Fibroblast of pulmonary artery (primary cell): ENCODE measurements around the gene AFF2.

Source experiments
- DNase-seq: peaks from one replicate; pipeline ENCODE4 v3.0.0-alpha.2; 2010; ENCODE audit warnings: low read depth
- H3K4me3 ChIP-seq: replicated peaks from 2 replicates; pipeline ENCODE4 v1.5.1; 2011; ENCODE audit warnings: low read depth, mild to moderate bottlenecking, control low read depth, low read length, moderate library complexity
- TF ChIP-seq, protein P1 (sequence below): IDR thresholded peaks from 2 replicates; pipeline ENCODE4 v1.5.1; 2011; ENCODE audit warnings: mild to moderate bottlenecking, control low read depth, low read length, inconsistent platforms; ENCODE audit errors: missing control alignments

The AFF2 gene

GRCh38 chrX:148530464-148531077 lies 30.2 kb downstream of the AFF2 start:
- TF ChIP-seq, protein P1, sequence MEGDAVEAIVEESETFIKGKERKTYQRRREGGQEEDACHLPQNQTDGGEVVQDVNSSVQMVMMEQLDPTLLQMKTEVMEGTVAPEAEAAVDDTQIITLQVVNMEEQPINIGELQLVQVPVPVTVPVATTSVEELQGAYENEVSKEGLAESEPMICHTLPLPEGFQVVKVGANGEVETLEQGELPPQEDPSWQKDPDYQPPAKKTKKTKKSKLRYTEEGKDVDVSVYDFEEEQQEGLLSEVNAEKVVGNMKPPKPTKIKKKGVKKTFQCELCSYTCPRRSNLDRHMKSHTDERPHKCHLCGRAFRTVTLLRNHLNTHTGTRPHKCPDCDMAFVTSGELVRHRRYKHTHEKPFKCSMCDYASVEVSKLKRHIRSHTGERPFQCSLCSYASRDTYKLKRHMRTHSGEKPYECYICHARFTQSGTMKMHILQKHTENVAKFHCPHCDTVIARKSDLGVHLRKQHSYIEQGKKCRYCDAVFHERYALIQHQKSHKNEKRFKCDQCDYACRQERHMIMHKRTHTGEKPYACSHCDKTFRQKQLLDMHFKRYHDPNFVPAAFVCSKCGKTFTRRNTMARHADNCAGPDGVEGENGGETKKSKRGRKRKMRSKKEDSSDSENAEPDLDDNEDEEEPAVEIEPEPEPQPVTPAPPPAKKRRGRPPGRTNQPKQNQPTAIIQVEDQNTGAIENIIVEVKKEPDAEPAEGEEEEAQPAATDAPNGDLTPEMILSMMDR, result peak; percentile 66
- H3K4me3 ChIP-seq, result no peak overlapping the region
- DNase-seq, result peak; percentile 51

- no peak for DNase-seq
- TF ChIP-seq, protein P1, result no peak
- H3K4me3 ChIP-seq, result no peak overlapping the region
These were observed 33.9 kb downstream of the AFF2 start for GRCh38 chrX:148534291-148534690.

GRCh38 chrX:148535639-148536038 lies 35.2 kb downstream of the AFF2 start:
- no peak overlapping the region for H3K4me3 ChIP-seq
- TF ChIP-seq, protein P1, result no peak
- no peak for DNase-seq

- DNase-seq, result no peak
These were observed 36.5 kb downstream of the AFF2 start for GRCh38 chrX:148536961-148537360.

DNA sequence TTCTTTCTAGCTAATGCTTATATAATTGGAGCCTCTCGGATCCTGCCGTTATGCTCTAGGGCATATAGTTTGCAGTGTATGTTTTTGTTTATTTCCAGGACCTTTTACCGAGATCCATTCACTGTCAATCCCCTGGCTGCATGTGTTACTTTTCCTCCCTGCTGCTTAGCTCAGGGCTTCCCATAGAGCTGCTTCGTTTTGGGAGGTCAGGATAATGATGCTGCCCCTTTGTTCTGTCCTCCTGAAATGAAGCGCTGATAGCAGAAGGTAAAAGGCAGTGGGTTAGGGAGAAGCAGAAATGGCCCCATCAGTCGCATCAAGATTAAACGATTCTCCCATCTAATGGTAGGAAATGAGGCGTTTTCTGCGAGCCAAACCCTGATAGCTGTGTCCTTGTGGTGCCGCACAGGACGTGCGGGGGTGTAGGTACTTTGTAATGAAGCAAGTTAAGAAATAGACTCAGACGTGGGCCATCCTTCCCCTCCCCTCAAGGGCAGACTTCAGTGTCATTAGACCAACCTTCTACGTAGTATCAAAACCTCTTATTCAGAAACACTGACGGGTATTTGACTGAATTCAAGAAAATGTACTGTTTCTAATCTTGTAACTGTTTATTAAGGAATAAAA lies 37.3 kb downstream of the AFF2 start:
- TF ChIP-seq, protein P1, result no peak
- no peak overlapping the region for H3K4me3 ChIP-seq
- DNase-seq, result no peak

More at GRCh38 chrX:148536961-148537360, 36.5 kb downstream of the AFF2 start:
- TF ChIP-seq, protein P1, result no peak
- H3K4me3 ChIP-seq, result no peak overlapping the region

DNA sequence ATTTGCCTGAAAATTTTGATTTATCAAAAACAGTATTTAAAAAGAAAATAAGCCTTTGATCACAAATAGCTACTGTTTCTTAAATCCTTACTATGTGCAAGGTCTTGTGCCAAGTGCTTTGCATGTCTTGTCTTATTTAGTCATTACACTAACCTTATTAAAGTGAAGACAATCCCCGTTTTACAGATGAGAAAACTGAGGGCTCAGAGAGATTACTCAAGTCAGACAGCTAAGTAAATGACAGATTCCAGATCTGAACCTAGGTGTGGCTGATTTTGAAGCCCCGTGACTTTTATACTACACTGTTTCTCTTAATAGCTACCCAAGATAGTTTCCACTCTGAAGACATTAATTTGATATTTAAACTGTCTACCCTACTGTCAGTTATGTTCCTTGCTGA lies 38.2 kb downstream of the AFF2 start:
- TF ChIP-seq, protein P1, result no peak
- DNase-seq, result no peak
- no peak overlapping the region for H3K4me3 ChIP-seq

GRCh38 chrX:148540114-148540513 lies 39.7 kb downstream of the AFF2 start:
- TF ChIP-seq, protein P1, result no peak
- no peak overlapping the region for H3K4me3 ChIP-seq
- DNase-seq, result no peak
